ENCODE results near the gene PABPN1L.

GRCh38 chr16:88906535-88907105 lies 40.2 kb upstream of the PABPN1L start:
- TF ChIP-seq CBX2 (IDR thresholded peaks at IDR 0.05; ENCODE audit: borderline replicate concordance, low read depth) (no peak), CTCF (IDR thresholded peaks at IDR 0.05) (no peak), RCOR1 (IDR thresholded peaks at IDR 0.05; ENCODE audit: low read depth, low read length) (no peak), MAX (IDR thresholded peaks at IDR 0.05) (no peak), NR3C1 (IDR thresholded peaks at IDR 0.05) (no peak), CHD4 (IDR thresholded peaks at IDR 0.05; ENCODE audit: borderline replicate concordance) (no peak), ELK1 (IDR thresholded peaks at IDR 0.05; ENCODE audit: low read depth, low read length) (no peak), POLR2AphosphoS2 (conservative IDR thresholded peaks at IDR 0.05; ENCODE audit: low read length) (no peak), EP300 (IDR thresholded peaks at IDR 0.05) (no peak), HMGXB4 (CRISPR knock-in tag; IDR thresholded peaks at IDR 0.05; ENCODE audit: borderline replicate concordance) (no peak), JUNB (IDR thresholded peaks at IDR 0.05) (no peak)
